ENCODE results near the gene NPVF.

The NPVF gene

GRCh38 chr7:25208525-25209221 lies 19.6 kb downstream of the NPVF start:
- Histone ChIP-seq H3K27ac (no peak overlapping the region), H3K36me3 (replicated peaks) (no peaks in the 10 kb centered on the region), H3K27me3 (replicated peaks) (no peaks in the 10 kb centered on the region), H3K4me3 (ENCODE audit: low read depth, low read length) (no peak overlapping the region)
- no peak for TF ChIP-seq CTCF (IDR thresholded peaks at IDR 0.05; ENCODE audit: low read depth, low read length, missing control alignments)
- in situ Hi-C loops (cut with HindIII; ENCODE audit: low pct_ligation_motif_present, low sequenced_read_pairs): no loop called here
- no peak for DNase-seq

GRCh38 chr7:25207887-25208286 lies 20.4 kb downstream of the NPVF start:
- TF ChIP-seq CTCF (IDR thresholded peaks at IDR 0.05; ENCODE audit: low read depth, low read length, missing control alignments): no peak
- in situ Hi-C loops (cut with HindIII; ENCODE audit: low pct_ligation_motif_present, low sequenced_read_pairs): no loop called here

GRCh38 chr7:25206765-25207164 lies 21.5 kb downstream of the NPVF start:
- no peaks in the 10 kb centered on the region for H3K27me3 ChIP-seq (replicated peaks)
- DNase-seq: no peak
- TF ChIP-seq CTCF (IDR thresholded peaks at IDR 0.05; ENCODE audit: low read depth, low read length, missing control alignments): no peak
- no peak overlapping the region for H3K4me3 ChIP-seq (ENCODE audit: low read depth, low read length)
- in situ Hi-C loops (cut with HindIII; ENCODE audit: low pct_ligation_motif_present, low sequenced_read_pairs): no loop called here
- no peaks in the 10 kb centered on the region for H3K36me3 ChIP-seq (replicated peaks)
- no peak overlapping the region for H3K27ac ChIP-seq

More at GRCh38 chr7:25207887-25208286, 20.4 kb downstream of the NPVF start:
- Histone ChIP-seq H3K4me3 (ENCODE audit: low read depth, low read length) (no peak overlapping the region), H3K27me3 (replicated peaks) (no peaks in the 10 kb centered on the region), H3K36me3 (replicated peaks) (no peaks in the 10 kb centered on the region), H3K27ac (no peak overlapping the region)
- no peak for DNase-seq

GRCh38 chr7:25196132-25196896 lies 32.0 kb downstream of the NPVF start:
- no peak for DNase-seq
- TF ChIP-seq CTCF (IDR thresholded peaks at IDR 0.05; ENCODE audit: low read depth, low read length, missing control alignments): no peak
- Histone ChIP-seq H3K27ac (no peak overlapping the region), H3K4me3 (ENCODE audit: low read depth, low read length) (no peak overlapping the region), H3K36me3 (replicated peaks) (no peaks in the 10 kb centered on the region), H3K27me3 (replicated peaks) (no peaks in the 10 kb centered on the region)
- in situ Hi-C loops (cut with HindIII; ENCODE audit: low pct_ligation_motif_present, low sequenced_read_pairs): no loop called here

- Histone ChIP-seq H3K27me3 (replicated peaks) (no peaks in the 10 kb centered on the region), H3K4me3 (ENCODE audit: low read depth, low read length) (no peak overlapping the region), H3K27ac (no peak overlapping the region), H3K36me3 (replicated peaks) (no peaks in the 10 kb centered on the region)
- in situ Hi-C loops (cut with HindIII; ENCODE audit: low pct_ligation_motif_present, low sequenced_read_pairs): no loop called here
- DNase-seq: no peak
- no peak for TF ChIP-seq CTCF (IDR thresholded peaks at IDR 0.05; ENCODE audit: low read depth, low read length, missing control alignments)
These were observed 34.2 kb downstream of the NPVF start for GRCh38 chr7:25194036-25194435.

Measured in brain microvascular endothelial cell (primary cell).